Muscle layer of colon (tissue), 2 donors: ENCODE data around the gene PFKM.

Experiments used
- H3K27ac ChIP-seq: one replicate; pipeline ENCODE4 v1.7.0; 2013; ENCODE audit warnings: low read depth, mild to moderate bottlenecking, low read length, moderate library complexity
- H3K27me3 ChIP-seq, 2 donors: one replicate each; pipeline ENCODE4 v1.7.0; 2013; ENCODE audit warnings: low read length in 2 of 2, mild to moderate bottlenecking in 2 of 2; ENCODE audit not compliant: insufficient read depth in 2 of 2, control insufficient read depth in 1 of 2
- H3K36me3 ChIP-seq: one replicate; pipeline ENCODE4 v1.7.0; 2013; ENCODE audit warnings: mild to moderate bottlenecking, low read length; ENCODE audit not compliant: insufficient read depth
- H3K4me1 ChIP-seq: one replicate; pipeline ENCODE4 v1.7.0; 2013; ENCODE audit warnings: mild to moderate bottlenecking, low read length; ENCODE audit not compliant: insufficient read depth
- H3K4me3 ChIP-seq, 2 donors: one replicate each; pipeline ENCODE4 v1.7.0; 2013; ENCODE audit warnings: low read length in 2 of 2, low read depth in 1 of 2, mild to moderate bottlenecking in 1 of 2, moderate library complexity in 1 of 2
- H3K9ac ChIP-seq: one replicate; pipeline ENCODE4 v1.7.0; 2013; ENCODE audit warnings: low read length
- H3K9me3 ChIP-seq: one replicate; pipeline ENCODE4 v1.7.0; 2013; ENCODE audit warnings: mild to moderate bottlenecking, low read length
- donor health status: abdominal sarcoma.
- donor health status: Adenocarcinoma of cecum.

Gene PFKM

DNA sequence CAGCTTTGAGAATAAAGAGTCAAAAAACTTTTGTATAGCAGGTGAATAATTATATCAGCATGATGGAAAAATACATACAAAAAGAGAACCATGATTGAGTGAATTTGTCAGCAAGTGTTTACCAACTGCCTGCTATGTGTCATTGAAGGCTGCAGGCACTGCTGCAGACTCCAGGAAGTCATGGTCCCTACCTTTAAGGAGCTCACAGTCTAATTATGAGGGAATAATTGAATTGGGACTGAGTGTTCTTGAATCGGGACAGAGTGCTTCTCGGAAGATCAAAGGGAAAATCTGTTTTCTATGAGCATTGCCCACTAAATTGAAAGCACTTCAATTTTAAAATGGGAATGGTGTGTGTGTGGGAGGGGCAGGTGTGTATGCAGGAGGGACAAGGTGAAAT is 74.5 kb downstream of the PFKM start:
- H3K36me3 ChIP-seq = no peaks in the 10 kb centered on the region
- no peak overlapping the region for H3K4me3 ChIP-seq
- H3K27me3 ChIP-seq = no peaks in the 10 kb centered on the region
- no peak overlapping the region for H3K9ac ChIP-seq
- no peak overlapping the region for H3K27ac ChIP-seq
- H3K9me3 ChIP-seq = no peaks in the 10 kb centered on the region
- H3K4me1 ChIP-seq = no peaks in the 10 kb centered on the region

GRCh38 chr12:48194799-48195201 is 75.6 kb downstream of the PFKM start:
- no peak overlapping the region for H3K9ac ChIP-seq
- H3K4me1 ChIP-seq = peaks cover 8% of the 10 kb centered on the region
- H3K36me3 ChIP-seq = no peaks in the 10 kb centered on the region
- H3K9me3 ChIP-seq = no peaks in the 10 kb centered on the region
- no peak overlapping the region for H3K4me3 ChIP-seq
- H3K27me3 ChIP-seq = no peaks in the 10 kb centered on the region
- H3K27ac ChIP-seq = no peak overlapping the region
